ENCODE results near the gene EGR2. TPM values are rescaled to one million over a fixed set of nuclear protein-coding genes. Genes with fewer than 3 reads are reported as not detected.

The EGR2 gene
- total and polyA plus RNA-seq, 12 donors, result 0.17 to 6.8 (median 1.4) TPM

DNA sequence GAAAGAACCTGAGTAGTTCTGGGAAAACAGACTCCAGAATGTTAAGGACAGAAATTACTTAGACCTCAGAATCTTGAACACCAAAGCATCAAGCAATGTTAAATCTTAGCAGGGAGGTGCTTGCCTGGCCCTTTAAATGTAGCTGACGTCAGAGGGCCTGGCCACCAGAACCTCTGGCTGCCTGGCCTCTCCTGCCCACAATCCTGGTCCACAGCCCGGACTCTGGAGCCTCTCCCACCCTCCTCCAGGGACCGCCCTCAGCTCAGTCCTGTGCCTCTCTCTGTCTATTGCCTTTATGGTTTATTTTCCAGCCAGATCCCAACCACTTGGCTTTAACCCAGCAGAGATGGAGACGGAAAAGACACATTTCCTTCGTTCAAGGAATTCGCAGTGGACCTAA is 42.2 kb upstream of the EGR2 start:
- Histone ChIP-seq H3K4me1 (replicated peaks in 1 of 2) (no peaks in the 10 kb centered on the region), H3K9me3 (replicated peaks in 1 of 3) (no peaks in the 10 kb centered on the region), H3K27ac (no peak overlapping the region), H3K27me3 (no peaks in the 10 kb centered on the region), H3K36me3 (replicated peaks in 1 of 2) (no peaks in the 10 kb centered on the region), H3K4me3 (no peak overlapping the region)
- peak in 2 of 7 donors; percentile 3 to 25 for DNase-seq
- whole genome bisulfite sequencing, 4 donors, result 56 to 64% (median 58%) methylated on average over 6 of the region's 6 CpGs
- intact Hi-C loops (cut with DNase I), result no loop called here
- TF ChIP-seq, protein P1, sequence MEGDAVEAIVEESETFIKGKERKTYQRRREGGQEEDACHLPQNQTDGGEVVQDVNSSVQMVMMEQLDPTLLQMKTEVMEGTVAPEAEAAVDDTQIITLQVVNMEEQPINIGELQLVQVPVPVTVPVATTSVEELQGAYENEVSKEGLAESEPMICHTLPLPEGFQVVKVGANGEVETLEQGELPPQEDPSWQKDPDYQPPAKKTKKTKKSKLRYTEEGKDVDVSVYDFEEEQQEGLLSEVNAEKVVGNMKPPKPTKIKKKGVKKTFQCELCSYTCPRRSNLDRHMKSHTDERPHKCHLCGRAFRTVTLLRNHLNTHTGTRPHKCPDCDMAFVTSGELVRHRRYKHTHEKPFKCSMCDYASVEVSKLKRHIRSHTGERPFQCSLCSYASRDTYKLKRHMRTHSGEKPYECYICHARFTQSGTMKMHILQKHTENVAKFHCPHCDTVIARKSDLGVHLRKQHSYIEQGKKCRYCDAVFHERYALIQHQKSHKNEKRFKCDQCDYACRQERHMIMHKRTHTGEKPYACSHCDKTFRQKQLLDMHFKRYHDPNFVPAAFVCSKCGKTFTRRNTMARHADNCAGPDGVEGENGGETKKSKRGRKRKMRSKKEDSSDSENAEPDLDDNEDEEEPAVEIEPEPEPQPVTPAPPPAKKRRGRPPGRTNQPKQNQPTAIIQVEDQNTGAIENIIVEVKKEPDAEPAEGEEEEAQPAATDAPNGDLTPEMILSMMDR (IDR thresholded peaks at IDR 0.05), result no peak
- no peak for TF ChIP-seq POLR2A (IDR thresholded peaks at IDR 0.05)

DNA sequence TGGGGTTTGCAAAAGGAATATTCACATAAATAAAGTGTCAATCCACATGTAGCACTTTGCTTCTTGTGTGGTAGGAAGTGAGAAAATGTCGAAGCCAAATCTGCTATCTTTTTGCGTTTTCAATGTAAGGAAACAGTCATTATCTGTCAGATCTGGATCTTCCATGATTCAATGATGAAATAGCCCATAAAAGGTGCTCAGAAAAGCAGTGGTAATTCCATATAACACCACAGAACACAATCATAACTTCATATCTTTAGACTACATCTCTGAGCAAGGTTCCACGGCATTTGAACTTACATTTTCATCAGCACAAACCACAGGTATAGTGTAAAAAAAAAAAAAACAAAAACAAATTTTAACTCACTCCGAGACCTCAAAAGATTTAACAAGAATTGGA is 39.9 kb upstream of the EGR2 start:
- intact Hi-C loops (cut with DNase I), result no loop called here
- Histone ChIP-seq H3K27me3 (no peaks in the 10 kb centered on the region), H3K4me3 (no peak overlapping the region), H3K36me3 (replicated peaks in 1 of 2) (no peaks in the 10 kb centered on the region), H3K9me3 (replicated peaks in 1 of 3) (no peaks in the 10 kb centered on the region), H3K4me1 (replicated peaks in 1 of 2) (no peaks in the 10 kb centered on the region), H3K27ac (no peak overlapping the region)
- no peak for DNase-seq
- WGBS, 4 donors, result 66 to 84% (median 68%) methylated on average over 4 of the region's 4 CpGs
- TF ChIP-seq, protein P1 (IDR thresholded peaks at IDR 0.05), result no peak
- TF ChIP-seq POLR2A (IDR thresholded peaks at IDR 0.05), result no peak

DNA sequence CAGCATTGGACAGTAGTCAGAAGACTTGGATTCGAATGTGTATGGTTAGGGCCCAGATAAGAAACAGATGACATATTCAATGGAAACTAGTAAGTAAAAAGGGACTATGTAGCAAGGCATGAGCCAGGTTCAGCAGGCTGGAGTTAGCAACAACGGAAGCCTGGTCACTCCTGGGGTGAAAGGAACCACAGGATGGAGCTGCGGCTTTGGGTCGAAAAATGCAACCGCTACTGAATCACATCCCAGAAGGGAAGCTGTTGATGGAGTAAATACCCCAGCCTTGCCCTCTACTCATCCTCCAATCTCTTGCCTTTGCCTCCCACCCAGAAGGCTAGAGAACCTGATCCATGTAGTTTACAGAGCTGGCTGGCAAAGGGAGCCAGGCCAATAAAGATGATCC is 37.5 kb upstream of the EGR2 start:
- WGBS, 4 donors, result 69 to 79% (median 77%) methylated on average over 5 of the region's 5 CpGs
- TF ChIP-seq POLR2A (IDR thresholded peaks at IDR 0.05), result no peak
- TF ChIP-seq, protein P1 (IDR thresholded peaks at IDR 0.05), result no peak
- Histone ChIP-seq H3K27me3 (no peaks in the 10 kb centered on the region), H3K4me3 (no peak overlapping the region), H3K27ac (no peak overlapping the region), H3K36me3 (replicated peaks in 1 of 2) (no peaks in the 10 kb centered on the region), H3K9me3 (replicated peaks in 1 of 3) (no peaks in the 10 kb centered on the region), H3K4me1 (replicated peaks in 1 of 2) (no peaks in the 10 kb centered on the region)
- no peak for DNase-seq
- intact Hi-C loops (cut with DNase I), result no loop called here

DNA sequence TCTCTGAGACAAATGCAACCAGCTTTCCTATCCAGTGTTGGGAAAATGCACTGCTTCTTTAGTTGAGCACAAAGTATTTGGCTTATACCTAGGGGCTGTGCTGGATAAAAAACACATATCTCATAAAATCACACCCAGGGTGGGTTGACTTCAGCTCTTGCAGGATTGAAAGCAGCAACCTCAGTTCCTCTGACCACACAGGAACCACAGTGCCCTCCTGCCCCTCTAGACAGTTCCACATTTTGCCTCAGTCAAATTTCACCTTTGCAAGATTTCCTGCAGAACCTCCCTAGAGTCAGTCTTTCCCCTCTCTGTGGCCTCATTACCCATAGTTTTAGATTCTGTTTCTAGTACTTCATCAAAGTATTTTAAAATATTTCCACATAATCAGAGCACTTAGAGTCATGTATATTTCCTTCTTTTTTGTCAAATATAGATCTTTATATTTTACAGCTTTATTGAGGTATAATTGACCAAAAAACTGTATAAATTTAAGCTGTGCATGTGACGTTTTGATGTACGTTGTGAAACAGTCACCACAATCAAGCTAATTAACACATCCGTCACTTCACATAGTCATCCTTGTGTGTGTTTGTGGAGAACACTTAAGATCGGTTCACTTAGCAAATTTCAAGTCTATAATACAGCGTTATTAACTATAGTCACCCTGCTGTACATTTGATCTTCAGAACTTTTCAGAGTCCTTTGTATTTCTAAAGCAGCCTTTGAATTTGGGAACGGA is 37.0 kb upstream of the EGR2 start:
- H3K27ac ChIP-seq, result no peak overlapping the region
- WGBS, 4 donors, result 55 to 64% (median 63%) methylated on average over 6 of the region's 6 CpGs
- no peak for TF ChIP-seq POLR2A (IDR thresholded peaks at IDR 0.05)
- TF ChIP-seq, protein P1 (IDR thresholded peaks at IDR 0.05), result no peak

More for the DNA sequence above, 37.0 kb upstream of the EGR2 start:
- Histone ChIP-seq H3K36me3 (replicated peaks in 1 of 2) (no peaks in the 10 kb centered on the region), H3K4me3 (no peak overlapping the region), H3K9me3 (replicated peaks in 1 of 3) (no peaks in the 10 kb centered on the region), H3K27me3 (no peaks in the 10 kb centered on the region), H3K4me1 (replicated peaks in 1 of 2) (no peaks in the 10 kb centered on the region)
- DNase-seq, result no peak
- intact Hi-C loops (cut with DNase I), result no loop called here

Data from adrenal gland (tissue), 12 donors.